Measurements from ENCODE around the gene COQ10B. TPM values are rescaled to one million over a fixed set of nuclear protein-coding genes. Genes with fewer than 3 reads are reported as not detected.
"Not testable (repeated sequence)": the region's sequence is repeated elsewhere in the genome, so short reads cannot be mapped to it uniquely, and the experiment has no call there.

Gene COQ10B
- total RNA-seq, 1 donor from 2014 or later, result 28.5 TPM

DNA sequence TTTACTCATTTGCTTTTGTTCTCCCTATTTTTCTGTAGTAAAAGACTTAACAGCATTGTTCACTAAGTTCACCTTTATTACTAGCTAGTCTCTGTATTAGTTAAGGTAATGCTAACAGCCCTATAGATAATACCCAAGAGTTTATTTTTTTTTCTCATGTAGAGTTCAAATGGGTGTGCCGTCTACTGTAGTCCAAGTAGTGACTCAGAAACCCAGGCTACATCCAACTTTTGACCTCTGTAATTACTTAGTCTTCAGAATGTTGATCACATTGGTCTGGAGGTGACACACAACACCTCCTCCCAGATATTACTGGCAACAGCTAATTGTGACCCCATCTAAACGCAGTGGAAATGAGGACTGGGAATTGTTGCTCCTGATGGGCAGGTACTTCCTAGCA, 7.7 kb downstream of the COQ10B start:
- H3K27ac ChIP-seq, result no peak overlapping the region
- no peak for DNase-seq (ENCODE audit: extremely low spot score in 2 of 2)
- no peaks in the 10 kb centered on the region for H3K9me3 ChIP-seq
- no peak overlapping the region for H3K4me3 ChIP-seq
- H3K27me3 ChIP-seq, result no peaks in the 10 kb centered on the region
- intact Hi-C loops (cut with DNase I), result no loop called here
- TF ChIP-seq, protein P1, sequence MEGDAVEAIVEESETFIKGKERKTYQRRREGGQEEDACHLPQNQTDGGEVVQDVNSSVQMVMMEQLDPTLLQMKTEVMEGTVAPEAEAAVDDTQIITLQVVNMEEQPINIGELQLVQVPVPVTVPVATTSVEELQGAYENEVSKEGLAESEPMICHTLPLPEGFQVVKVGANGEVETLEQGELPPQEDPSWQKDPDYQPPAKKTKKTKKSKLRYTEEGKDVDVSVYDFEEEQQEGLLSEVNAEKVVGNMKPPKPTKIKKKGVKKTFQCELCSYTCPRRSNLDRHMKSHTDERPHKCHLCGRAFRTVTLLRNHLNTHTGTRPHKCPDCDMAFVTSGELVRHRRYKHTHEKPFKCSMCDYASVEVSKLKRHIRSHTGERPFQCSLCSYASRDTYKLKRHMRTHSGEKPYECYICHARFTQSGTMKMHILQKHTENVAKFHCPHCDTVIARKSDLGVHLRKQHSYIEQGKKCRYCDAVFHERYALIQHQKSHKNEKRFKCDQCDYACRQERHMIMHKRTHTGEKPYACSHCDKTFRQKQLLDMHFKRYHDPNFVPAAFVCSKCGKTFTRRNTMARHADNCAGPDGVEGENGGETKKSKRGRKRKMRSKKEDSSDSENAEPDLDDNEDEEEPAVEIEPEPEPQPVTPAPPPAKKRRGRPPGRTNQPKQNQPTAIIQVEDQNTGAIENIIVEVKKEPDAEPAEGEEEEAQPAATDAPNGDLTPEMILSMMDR (IDR thresholded peaks at IDR 0.05), result no peak
- TF ChIP-seq POLR2AphosphoS5 (IDR thresholded peaks at IDR 0.05; ENCODE audit: insufficient read depth in 1 of 2, low read depth in 1 of 2) (no peak), POLR2A (IDR thresholded peaks at IDR 0.05) (no peak)
- H3K36me3 ChIP-seq, result peaks cover 0 to 40% of the 10 kb centered on the region in 2 donors
- peaks cover 17% of the 10 kb centered on the region for H3K4me1 ChIP-seq

DNA sequence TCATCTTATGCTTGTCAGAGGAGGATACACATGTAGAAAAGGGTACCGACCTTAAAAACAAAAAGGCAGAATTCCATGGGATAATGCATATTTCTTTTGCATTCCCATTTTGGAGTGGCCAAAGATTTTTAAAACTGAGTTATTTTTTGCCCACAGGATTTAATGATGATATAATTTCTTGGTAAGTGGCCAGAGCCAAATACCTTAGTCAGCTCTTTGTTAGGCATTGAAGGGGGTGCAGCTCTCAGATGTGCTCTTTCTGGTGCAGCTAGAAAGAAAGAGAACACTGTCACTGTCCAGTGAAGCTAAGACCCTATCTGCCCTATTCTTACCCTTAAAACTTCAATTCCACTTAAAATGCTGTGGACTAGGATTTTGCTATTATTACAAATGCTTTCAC, 10.8 kb downstream of the COQ10B start:
- intact Hi-C loops (cut with DNase I), result no loop called here

DNA sequence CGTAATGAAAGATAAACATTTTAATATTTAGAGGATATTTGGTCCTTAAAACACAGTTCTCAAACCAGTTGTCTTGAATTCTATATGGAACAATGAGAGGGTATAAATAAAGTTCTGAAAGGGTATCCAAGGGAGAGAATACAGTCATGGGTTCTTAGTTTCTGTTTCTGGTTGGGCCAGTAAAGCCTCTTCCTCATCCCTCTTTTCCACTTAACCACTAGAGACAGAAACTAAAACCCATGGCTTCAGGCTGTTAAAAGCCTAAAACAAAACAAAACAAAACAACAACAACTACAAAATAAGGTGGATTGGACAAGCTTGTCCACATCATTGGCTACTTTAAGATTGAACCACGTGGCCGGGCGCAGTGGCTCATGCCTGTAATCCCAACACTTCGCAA, 18.8 kb downstream of the COQ10B start:
- H3K4me1 ChIP-seq, result no peaks in the 10 kb centered on the region
- no peaks in the 10 kb centered on the region for H3K27me3 ChIP-seq
- intact Hi-C loops (cut with DNase I), result no loop called here
- no peak overlapping the region for H3K4me3 ChIP-seq
- H3K27ac ChIP-seq, result no peak overlapping the region
- DNase-seq (ENCODE audit: extremely low spot score in 2 of 2), result no peak
- TF ChIP-seq POLR2A (IDR thresholded peaks at IDR 0.05) (no peak), POLR2AphosphoS5 (IDR thresholded peaks at IDR 0.05; ENCODE audit: insufficient read depth in 1 of 2, low read depth in 1 of 2) (no peak)
- TF ChIP-seq, protein P1 (IDR thresholded peaks at IDR 0.05), result no peak
- no peaks in the 10 kb centered on the region for H3K9me3 ChIP-seq
- H3K36me3 ChIP-seq, result peaks cover 0 to 66% of the 10 kb centered on the region in 2 donors

More for the DNA sequence above, 10.8 kb downstream of the COQ10B start:
- Histone ChIP-seq H3K36me3 (peaks cover 0 to 53% of the 10 kb centered on the region in 2 donors), H3K27ac (no peak overlapping the region), H3K4me1 (peaks cover 4% of the 10 kb centered on the region), H3K27me3 (no peaks in the 10 kb centered on the region), H3K9me3 (no peaks in the 10 kb centered on the region), H3K4me3 (no peak overlapping the region)
- DNase-seq (ENCODE audit: extremely low spot score in 2 of 2), result no peak
- TF ChIP-seq, protein P1 (IDR thresholded peaks at IDR 0.05), result no peak
- TF ChIP-seq POLR2A (IDR thresholded peaks at IDR 0.05) (no peak), POLR2AphosphoS5 (IDR thresholded peaks at IDR 0.05; ENCODE audit: insufficient read depth in 1 of 2, low read depth in 1 of 2) (no peak)

DNA sequence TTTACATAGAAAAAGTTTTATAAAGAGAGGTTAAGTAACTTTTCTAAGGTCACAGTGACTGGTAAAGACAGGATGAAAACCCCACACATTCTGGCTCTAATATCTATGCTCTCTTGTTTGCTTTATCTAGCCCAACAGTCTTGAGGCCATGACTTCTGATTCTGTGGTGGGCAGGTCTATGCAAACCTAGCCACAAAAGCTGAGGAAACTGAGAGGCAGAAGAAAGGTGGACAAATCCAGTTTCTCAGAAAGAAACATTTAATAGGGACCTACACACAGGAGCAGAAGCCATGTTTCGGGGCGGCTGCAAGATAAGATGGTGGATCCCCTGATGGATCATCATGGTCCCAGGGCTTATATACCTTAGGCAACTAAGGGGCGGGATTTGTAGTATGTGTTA, 24.4 kb downstream of the COQ10B start:
- Histone ChIP-seq H3K27ac (no peak overlapping the region), H3K36me3 (peaks cover 0 to 39% of the 10 kb centered on the region in 2 donors), H3K4me1 (no peaks in the 10 kb centered on the region), H3K4me3 (no peak overlapping the region), H3K27me3 (no peaks in the 10 kb centered on the region), H3K9me3 (no peaks in the 10 kb centered on the region)
- intact Hi-C loops (cut with DNase I), result no loop called here
- no peak for DNase-seq (ENCODE audit: extremely low spot score in 2 of 2)
- TF ChIP-seq, protein P1 (IDR thresholded peaks at IDR 0.05), result no peak
- TF ChIP-seq POLR2A (IDR thresholded peaks at IDR 0.05), result no peak
- TF ChIP-seq POLR2AphosphoS5 (IDR thresholded peaks at IDR 0.05; ENCODE audit: insufficient read depth in 1 of 2, low read depth in 1 of 2), result no peak

DNA sequence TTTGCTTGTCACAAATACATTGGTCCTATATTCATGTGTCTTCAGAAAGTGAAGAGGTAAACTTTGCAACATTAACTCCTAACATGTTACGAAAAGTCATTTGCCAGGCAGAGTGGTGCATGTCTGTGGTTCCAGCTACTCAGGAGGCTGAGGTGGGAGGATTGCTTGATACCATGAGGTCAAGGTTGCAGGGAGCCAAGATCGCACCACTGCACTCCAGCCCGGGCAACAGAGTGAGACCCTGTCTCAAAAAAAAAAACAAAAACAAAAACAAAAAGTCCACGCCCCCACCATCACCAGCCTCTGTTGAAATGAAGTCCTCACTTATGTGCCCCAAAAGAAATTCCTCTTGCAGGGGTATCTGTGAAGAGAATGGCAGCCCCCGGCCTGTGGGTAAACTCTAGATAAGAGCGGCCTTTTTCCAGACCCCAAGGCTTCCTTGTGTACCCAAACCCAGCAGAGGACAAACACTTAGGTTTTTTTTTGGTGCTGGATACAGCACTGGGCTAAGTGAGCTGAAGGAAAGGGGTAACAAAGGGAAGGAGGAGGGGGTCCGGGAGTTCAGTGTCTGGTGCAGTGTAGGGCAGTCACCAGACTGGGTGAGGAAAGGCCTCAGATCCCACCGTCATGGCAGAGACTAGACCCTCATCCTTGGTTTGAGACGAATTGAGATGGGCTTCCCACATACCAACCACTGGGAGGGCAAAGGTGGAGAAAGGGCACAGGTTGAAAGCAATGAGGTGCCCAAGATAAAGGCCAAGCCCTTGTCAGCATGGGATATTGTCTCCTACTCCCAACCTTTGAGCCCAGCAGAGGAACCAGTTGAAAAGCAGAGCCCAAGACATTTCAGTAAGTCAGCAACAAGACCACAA, 27.0 kb downstream of the COQ10B start:
- no peak for DNase-seq (ENCODE audit: extremely low spot score in 2 of 2)
- intact Hi-C loops (cut with DNase I), result no loop called here
- H3K36me3 ChIP-seq, result peaks cover 0 to 27% of the 10 kb centered on the region in 2 donors

DNA sequence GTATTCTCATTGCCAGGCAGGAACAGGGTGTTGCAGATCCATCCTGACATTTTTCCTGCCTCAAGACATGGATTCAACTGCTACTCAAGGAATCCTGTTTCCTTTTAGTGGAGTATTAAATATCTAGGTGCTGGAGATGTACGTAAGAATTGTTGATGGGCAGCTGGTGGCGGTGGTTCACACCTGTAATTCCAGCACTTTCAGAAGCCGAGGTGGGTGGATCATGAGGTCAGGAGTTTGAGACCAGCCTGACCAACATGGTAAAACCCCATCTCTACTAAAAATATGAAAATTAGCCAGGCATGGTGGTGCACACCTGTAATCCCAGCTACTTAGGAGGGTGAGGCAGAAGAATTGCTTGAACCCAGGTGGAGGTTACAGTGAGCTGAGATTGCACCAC, 30.9 kb downstream of the COQ10B start:
- H3K4me3 ChIP-seq; H3K27ac ChIP-seq; H3K9me3 ChIP-seq; H3K4me1 ChIP-seq; DNase-seq (ENCODE audit: extremely low spot score in 2 of 2); intact Hi-C loops (cut with DNase I); H3K27me3 ChIP-seq: not testable (repeated sequence)
- peaks cover 0 to 37% of the 10 kb centered on the region in 2 donors for H3K36me3 ChIP-seq

More for the DNA sequence above, 27.0 kb downstream of the COQ10B start:
- H3K27me3 ChIP-seq, result no peaks in the 10 kb centered on the region
- TF ChIP-seq, protein P1 (IDR thresholded peaks at IDR 0.05), result no peak
- no peak for TF ChIP-seq POLR2AphosphoS5 (IDR thresholded peaks at IDR 0.05; ENCODE audit: insufficient read depth in 1 of 2, low read depth in 1 of 2)
- TF ChIP-seq POLR2A (IDR thresholded peaks at IDR 0.05), result no peak
- no peaks in the 10 kb centered on the region for H3K4me1 ChIP-seq
- H3K27ac ChIP-seq, result no peak overlapping the region
- no peaks in the 10 kb centered on the region for H3K9me3 ChIP-seq
- H3K4me3 ChIP-seq, result no peak overlapping the region
